GM12865 (cell line): Measurements from ENCODE around the gene PDE11A.

Source experiments
- DNase-seq: peaks from one replicate; pipeline ENCODE4 v3.0.0; 2010; ENCODE audit warnings: low read depth
- H3K4me3 ChIP-seq: 2 replicates; pipeline ENCODE4 v1.5.1; 2011; ENCODE audit warnings: mild to moderate bottlenecking, low read depth, low read length, control low read depth
- TF ChIP-seq, protein P1 (sequence below): IDR thresholded peaks from 2 replicates; pipeline ENCODE4 v1.5.1; 2011; ENCODE audit warnings: low read length, control low read depth, low read depth, inconsistent platforms; ENCODE audit not compliant: insufficient read depth; ENCODE audit errors: missing control alignments

PDE11A gene

DNA sequence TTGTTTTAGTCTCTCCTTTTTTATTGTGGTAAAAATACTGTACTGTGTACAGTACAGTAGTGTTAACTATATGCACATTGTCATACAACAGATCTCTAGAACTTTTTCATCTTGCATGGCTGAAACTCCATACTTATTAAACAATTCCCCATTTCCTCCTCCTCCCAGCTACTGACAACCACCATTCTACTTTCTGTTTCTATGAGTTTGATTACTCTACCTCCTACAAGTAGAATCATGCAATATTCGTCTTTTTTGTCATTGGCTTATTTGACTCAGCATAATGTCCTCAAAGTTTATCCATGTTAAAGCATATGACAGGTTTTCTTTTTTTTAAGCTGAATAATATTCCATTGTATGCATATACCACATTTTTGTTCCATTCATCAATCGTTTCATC lies 341.8 kb downstream of the PDE11A start:
- no peak for DNase-seq
- TF ChIP-seq, protein P1, sequence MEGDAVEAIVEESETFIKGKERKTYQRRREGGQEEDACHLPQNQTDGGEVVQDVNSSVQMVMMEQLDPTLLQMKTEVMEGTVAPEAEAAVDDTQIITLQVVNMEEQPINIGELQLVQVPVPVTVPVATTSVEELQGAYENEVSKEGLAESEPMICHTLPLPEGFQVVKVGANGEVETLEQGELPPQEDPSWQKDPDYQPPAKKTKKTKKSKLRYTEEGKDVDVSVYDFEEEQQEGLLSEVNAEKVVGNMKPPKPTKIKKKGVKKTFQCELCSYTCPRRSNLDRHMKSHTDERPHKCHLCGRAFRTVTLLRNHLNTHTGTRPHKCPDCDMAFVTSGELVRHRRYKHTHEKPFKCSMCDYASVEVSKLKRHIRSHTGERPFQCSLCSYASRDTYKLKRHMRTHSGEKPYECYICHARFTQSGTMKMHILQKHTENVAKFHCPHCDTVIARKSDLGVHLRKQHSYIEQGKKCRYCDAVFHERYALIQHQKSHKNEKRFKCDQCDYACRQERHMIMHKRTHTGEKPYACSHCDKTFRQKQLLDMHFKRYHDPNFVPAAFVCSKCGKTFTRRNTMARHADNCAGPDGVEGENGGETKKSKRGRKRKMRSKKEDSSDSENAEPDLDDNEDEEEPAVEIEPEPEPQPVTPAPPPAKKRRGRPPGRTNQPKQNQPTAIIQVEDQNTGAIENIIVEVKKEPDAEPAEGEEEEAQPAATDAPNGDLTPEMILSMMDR: no peak

DNA sequence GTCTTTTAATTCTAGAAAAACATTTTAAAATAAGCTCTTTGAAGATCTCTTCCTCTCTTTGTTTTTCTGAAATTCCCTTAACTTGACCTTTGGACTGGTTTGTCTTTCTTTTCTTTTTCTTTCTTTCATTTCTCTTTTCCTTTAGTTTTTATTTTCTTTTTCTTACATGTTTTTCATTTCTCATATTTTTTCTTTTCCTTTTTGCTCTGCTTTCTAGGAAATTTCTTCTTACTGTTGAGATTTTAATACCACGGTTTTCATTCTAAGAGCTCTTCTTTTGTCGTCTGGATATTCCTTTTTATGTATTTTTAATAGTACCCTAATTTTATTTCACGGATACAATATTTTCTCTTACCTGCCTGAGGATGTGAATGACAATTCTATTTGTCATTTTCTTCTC lies 342.2 kb downstream of the PDE11A start:
- TF ChIP-seq, protein P1: no peak
- no peak for DNase-seq
- H3K4me3 ChIP-seq: no peak overlapping the region

More for the DNA sequence above, 341.8 kb downstream of the PDE11A start:
- H3K4me3 ChIP-seq: no peak overlapping the region

DNA sequence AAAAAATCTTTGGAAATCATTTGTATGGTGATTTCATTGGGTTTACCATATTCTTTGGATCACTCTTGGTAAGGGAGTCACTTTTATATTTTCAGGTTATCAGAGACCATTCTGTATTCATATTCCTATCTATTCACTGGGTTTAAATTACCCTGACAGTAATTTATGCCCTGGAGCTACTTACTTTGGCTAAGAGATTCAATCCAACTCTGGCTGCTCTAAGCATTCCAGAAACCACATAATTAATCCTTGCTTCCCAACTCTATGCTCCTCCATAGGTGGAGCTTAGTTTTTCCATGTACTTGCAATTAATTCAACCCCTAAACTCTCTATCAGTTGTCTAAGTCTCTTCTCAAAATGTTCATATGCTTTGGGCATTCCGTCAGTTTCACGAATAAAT lies 343.7 kb downstream of the PDE11A start:
- H3K4me3 ChIP-seq: no peak overlapping the region
- DNase-seq: no peak
- TF ChIP-seq, protein P1: no peak

DNA sequence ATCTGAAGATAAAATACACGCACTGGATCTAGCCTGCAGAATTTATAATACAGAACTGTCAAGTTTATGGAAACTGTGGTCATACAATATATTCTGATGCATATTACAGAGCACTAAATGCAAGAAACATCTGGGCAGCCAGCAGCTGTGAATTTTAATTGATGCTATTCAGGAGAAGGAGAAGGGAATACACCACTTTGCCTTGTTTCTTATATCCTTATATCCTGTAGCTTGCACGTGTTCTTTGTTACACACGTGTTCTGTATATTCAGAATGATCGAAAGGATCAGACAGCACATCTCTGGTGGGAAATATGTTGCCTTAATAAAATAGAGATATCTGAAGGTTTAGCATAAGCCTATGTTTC lies 344.2 kb downstream of the PDE11A start:
- TF ChIP-seq, protein P1: no peak
- H3K4me3 ChIP-seq: no peak overlapping the region
- DNase-seq: no peak

DNA sequence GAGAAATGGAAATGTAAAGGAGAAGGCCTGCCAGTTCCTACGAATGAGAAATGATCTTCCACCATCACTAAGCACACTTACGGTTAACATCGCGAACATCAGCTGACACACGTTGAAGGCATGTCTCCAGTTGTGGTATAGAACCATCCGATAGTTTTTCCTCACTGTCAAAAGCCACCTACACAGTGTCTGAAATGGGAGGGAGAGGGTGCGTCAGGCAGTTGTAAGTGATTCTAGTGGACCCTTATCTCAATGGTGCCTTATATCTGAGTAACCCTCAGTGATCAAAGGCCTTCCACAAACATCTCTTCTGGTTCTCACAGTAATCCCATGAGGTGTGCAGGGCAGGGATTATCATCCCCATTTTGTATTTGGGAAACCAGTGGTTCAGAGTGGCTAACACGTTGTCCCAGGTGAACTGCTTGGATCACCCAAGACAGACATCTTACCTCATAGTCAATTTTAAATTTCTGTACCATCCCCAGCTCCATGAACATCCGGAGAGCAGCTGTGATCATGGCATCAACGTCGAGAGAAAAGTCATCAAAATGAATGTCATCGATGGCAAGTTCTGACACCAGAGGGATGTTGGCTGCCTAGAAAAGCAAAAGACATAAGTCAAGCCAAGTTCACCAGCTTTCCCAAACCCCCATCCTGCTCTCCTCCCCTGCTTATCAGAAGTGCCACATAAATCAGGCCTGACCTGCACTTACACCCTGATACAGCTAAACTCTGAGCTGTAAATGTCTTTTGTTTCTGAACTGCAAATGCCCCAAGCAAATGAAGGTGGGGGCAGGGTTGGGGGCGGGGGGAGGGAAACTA lies 344.8 kb downstream of the PDE11A start:
- TF ChIP-seq, protein P1: no peak
- no peak for DNase-seq
- no peak overlapping the region for H3K4me3 ChIP-seq

DNA sequence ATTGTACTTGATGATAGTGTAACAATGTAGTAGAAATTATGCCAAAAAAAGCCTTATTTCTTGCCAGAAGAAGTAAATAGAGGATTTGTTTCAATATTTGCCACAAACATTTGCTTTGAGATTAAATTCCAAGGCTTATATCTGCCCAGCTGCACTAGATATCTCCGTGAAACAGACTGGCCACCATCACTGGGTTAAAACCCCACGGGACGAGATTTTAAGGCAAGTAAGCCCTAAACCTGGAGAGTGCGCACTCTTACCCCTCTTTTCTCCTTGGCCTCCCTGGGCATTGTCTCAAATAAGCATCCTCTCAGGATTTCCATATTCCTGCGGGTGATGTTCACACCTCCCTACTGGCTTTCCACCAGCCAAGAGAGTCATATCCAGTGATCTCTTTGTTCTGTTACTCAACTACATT lies 345.6 kb downstream of the PDE11A start:
- TF ChIP-seq, protein P1: no peak
- no peak overlapping the region for H3K4me3 ChIP-seq
- DNase-seq: no peak
